Lower lobe of right lung (tissue), 2 donors: Measurements from ENCODE around the gene INTS11. TPM values are rescaled to one million over a fixed set of nuclear protein-coding genes. Genes with fewer than 3 reads are reported as not detected.

Source experiments
- ATAC-seq, 2 donors: fragments of 200-7000 bp; cut with Tn5 transposase; one replicate each; pipeline ENCODE4 v1.9.1; 2020 to 2022; ENCODE audit warnings: mild to moderate bottlenecking in 2 of 2, moderate library complexity in 2 of 2
- DNase-seq: peaks from one replicate; pipeline ENCODE4 v3.0.0-alpha.2; 2020
- H3K27ac ChIP-seq: fragments of 200-600 bp; one replicate; pipeline ENCODE4 v1.8.0; 2022
- H3K27me3 ChIP-seq: fragments of 200-600 bp; one replicate; pipeline ENCODE4 v1.8.0; 2022; ENCODE audit warnings: low read depth
- H3K36me3 ChIP-seq: fragments of 200-600 bp; one replicate; pipeline ENCODE4 v1.8.0; 2022; ENCODE audit warnings: mild to moderate bottlenecking
- H3K4me1 ChIP-seq: fragments of 200-600 bp; one replicate; pipeline ENCODE4 v1.8.0; 2022
- H3K4me3 ChIP-seq: fragments of 200-600 bp; one replicate; pipeline ENCODE4 v1.8.0; 2022; ENCODE audit warnings: mild to moderate bottlenecking
- H3K9me3 ChIP-seq: fragments of 200-600 bp; one replicate; pipeline ENCODE4 v1.8.0; 2022
- intact Hi-C: fragments of 100-400 bp; cut with DNase I; formaldehyde crosslinking; loops from one replicate; pipeline ENCODE4 v1.11.0; 2022
- total RNA-seq: library from RNA; stranded (reverse); fragmentation: NEBNext Ultra II Directional; extraction: Animal tissue kit (Norgen Biotek cat#: 25700); gene quantifications from one replicate; pipeline ENCODE4 v1.2.1, GENCODE V29; 2021
- TF ChIP-seq, protein P1 (sequence below): fragments of 200-600 bp; IDR thresholded peaks from one replicate; pipeline ENCODE4 v1.8.0; 2022; ENCODE audit warnings: antibody characterized with exemption, mild to moderate bottlenecking
- donor health status: DM: no; HTN: yes; CAD: no; lungs with severe emphysema.

The INTS11 gene
- total RNA-seq, 1 donor from 2014 or later: 88.9 TPM

- Histone ChIP-seq H3K9me3 (no peaks in the 10 kb centered on the region), H3K36me3 (no peaks in the 10 kb centered on the region), H3K4me1 (peaks cover 5% of the 10 kb centered on the region), H3K27me3 (peaks cover 29% of the 10 kb centered on the region), H3K27ac (no peak overlapping the region), H3K4me3 (no peak overlapping the region)
- intact Hi-C loops: no loop called here
- DNase-seq: no peak
- no peak for ATAC-seq
- TF ChIP-seq, protein P1, sequence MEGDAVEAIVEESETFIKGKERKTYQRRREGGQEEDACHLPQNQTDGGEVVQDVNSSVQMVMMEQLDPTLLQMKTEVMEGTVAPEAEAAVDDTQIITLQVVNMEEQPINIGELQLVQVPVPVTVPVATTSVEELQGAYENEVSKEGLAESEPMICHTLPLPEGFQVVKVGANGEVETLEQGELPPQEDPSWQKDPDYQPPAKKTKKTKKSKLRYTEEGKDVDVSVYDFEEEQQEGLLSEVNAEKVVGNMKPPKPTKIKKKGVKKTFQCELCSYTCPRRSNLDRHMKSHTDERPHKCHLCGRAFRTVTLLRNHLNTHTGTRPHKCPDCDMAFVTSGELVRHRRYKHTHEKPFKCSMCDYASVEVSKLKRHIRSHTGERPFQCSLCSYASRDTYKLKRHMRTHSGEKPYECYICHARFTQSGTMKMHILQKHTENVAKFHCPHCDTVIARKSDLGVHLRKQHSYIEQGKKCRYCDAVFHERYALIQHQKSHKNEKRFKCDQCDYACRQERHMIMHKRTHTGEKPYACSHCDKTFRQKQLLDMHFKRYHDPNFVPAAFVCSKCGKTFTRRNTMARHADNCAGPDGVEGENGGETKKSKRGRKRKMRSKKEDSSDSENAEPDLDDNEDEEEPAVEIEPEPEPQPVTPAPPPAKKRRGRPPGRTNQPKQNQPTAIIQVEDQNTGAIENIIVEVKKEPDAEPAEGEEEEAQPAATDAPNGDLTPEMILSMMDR: no peak
Observed at GRCh38 chr1:1282998-1283397, 41.5 kb downstream of the INTS11 start.

- intact Hi-C loops: no loop called here
- H3K4me1 ChIP-seq: peaks cover 5% of the 10 kb centered on the region
- peaks cover 19% of the 10 kb centered on the region for H3K27me3 ChIP-seq
- H3K4me3 ChIP-seq: no peak overlapping the region
- TF ChIP-seq, protein P1: no peak
- peak; percentile 84 for DNase-seq
- peak; percentile 75 to 81 for ATAC-seq
- H3K36me3 ChIP-seq: no peaks in the 10 kb centered on the region
- no peaks in the 10 kb centered on the region for H3K9me3 ChIP-seq
- H3K27ac ChIP-seq: no peak overlapping the region
Observed at GRCh38 chr1:1281533-1282321, 42.7 kb downstream of the INTS11 start.

DNA sequence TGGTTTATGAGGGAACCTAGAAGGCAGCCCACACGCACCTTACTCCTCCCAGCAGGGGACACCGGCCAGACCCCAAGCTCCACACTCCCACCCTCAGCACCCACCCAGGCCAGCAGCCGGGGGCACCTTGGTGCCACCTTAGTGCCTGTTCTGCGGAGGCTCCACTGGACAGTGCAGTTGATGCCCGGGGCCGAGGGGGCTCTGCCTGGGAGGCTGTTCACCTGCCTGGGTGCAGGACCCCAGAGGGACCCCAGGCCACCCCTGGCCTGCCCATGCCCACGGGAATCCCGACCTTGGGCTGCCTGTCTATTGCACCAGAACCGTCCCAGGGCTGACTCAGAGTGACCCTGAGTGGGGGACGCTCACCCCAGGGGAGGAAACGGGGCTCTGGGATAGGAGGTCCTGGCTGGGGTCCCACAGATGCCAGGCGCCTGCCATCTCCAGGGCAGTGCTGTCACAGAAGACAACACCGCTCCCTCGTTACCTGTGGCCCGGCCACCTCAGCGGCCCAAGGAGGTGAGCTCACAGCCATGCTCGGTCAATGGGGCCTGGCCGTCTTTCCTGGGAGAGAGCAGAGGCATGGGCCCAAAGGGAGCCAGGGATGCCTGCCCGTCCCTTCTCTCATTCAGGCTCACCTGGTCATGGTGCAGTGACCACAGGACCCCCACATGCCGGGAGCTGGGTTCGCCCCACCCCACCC lies 43.5 kb downstream of the INTS11 start:
- intact Hi-C loops: no loop called here
- TF ChIP-seq, protein P1: no peak
- peaks cover 5% of the 10 kb centered on the region for H3K4me1 ChIP-seq
- H3K27me3 ChIP-seq: peaks cover 11% of the 10 kb centered on the region
- no peak overlapping the region for H3K27ac ChIP-seq
- DNase-seq: no peak
- no peaks in the 10 kb centered on the region for H3K36me3 ChIP-seq
- H3K9me3 ChIP-seq: no peaks in the 10 kb centered on the region
- no peak overlapping the region for H3K4me3 ChIP-seq
- no peak for ATAC-seq

- Histone ChIP-seq H3K4me1 (peaks cover 13% of the 10 kb centered on the region), H3K27ac (no peak overlapping the region), H3K36me3 (no peaks in the 10 kb centered on the region), H3K4me3 (no peak overlapping the region), H3K27me3 (no peaks in the 10 kb centered on the region), H3K9me3 (no peaks in the 10 kb centered on the region)
- intact Hi-C loops: no loop called here
- ATAC-seq: no peak
- TF ChIP-seq, protein P1: no peak
- no peak for DNase-seq
Observed at GRCh38 chr1:1279028-1279427, 45.4 kb downstream of the INTS11 start.

DNA sequence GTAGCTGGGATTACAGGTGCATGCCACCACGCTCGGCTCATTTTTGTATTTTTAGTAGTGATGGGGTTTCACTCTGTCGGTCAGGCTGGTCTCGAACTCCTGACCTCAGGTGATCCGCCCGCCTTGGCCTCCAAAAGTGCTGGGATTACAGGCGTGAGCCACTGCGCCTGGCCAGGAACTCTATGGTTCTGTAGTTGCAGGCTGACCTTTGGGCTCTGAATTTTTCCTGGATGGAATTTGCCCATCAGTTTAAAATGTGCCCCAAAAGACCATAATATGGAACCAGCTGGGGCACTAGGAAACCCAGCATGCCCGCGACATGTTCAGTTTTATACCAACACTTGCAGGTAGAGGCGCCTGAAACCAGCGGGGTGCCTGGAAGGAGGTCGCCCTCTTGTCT lies 45.8 kb downstream of the INTS11 start:
- H3K27me3 ChIP-seq: no peaks in the 10 kb centered on the region
- intact Hi-C loops: no loop called here
- peaks cover 13% of the 10 kb centered on the region for H3K4me1 ChIP-seq
- no peak overlapping the region for H3K4me3 ChIP-seq
- H3K27ac ChIP-seq: no peak overlapping the region
- no peaks in the 10 kb centered on the region for H3K36me3 ChIP-seq
- TF ChIP-seq, protein P1: no peak
- ATAC-seq (no peak), DNase-seq (no peak)
- no peaks in the 10 kb centered on the region for H3K9me3 ChIP-seq
